Spleen (tissue), 11 donors: ENCODE results near the gene CST11. TPM values are rescaled to one million over a fixed set of nuclear protein-coding genes. Genes with fewer than 3 reads are reported as not detected.

Experiments
- DNase-seq: peaks from one replicate; pipeline ENCODE4 v3.0.0-alpha.2; 2020
- H3K27ac ChIP-seq, 8 donors: fragments of 200-600 bp; sonication (generic) in 7 of 8; 1 replicate in 4 of 8; 2 replicates in 4 of 8; pipeline versions ENCODE4 v1.5.0 to v1.8.0; 2016 to 2021; ENCODE audit warnings: inconsistent platforms in 4 of 8, mild to moderate bottlenecking in 4 of 8, moderate library complexity in 1 of 8
- H3K27me3 ChIP-seq, 7 donors: fragments of 200-600 bp; sonication (generic) in 6 of 7; replicated peaks in 1 of 7; 1 replicate in 4 of 7; 2 replicates in 3 of 7; pipeline versions ENCODE4 v1.5.0 to v1.8.0; 2016 to 2021; ENCODE audit warnings: inconsistent platforms in 3 of 7, mild to moderate bottlenecking in 1 of 7
- H3K36me3 ChIP-seq, 6 donors: fragments of 200-600 bp; sonication (generic) in 5 of 6; 1 replicate in 4 of 6; 2 replicates in 2 of 6; pipeline versions ENCODE4 v1.5.0 to v1.8.0; 2016 to 2021; ENCODE audit warnings: inconsistent platforms in 2 of 6
- H3K4me1 ChIP-seq, 6 donors: fragments of 200-600 bp; sonication (generic) in 5 of 6; 1 replicate in 3 of 6; 2 replicates in 3 of 6; pipeline versions ENCODE4 v1.5.0 to v1.8.0; 2016 to 2021; ENCODE audit warnings: inconsistent platforms in 3 of 6
- H3K4me3 ChIP-seq, 8 donors: fragments of 200-600 bp; sonication (generic) in 7 of 8; 1 replicate in 4 of 8; 2 replicates in 4 of 8; pipeline versions ENCODE4 v1.5.0 to v1.8.0; 2016 to 2021; ENCODE audit warnings: inconsistent platforms in 4 of 8, mild to moderate bottlenecking in 4 of 8, moderate library complexity in 2 of 8
- H3K9me3 ChIP-seq, 8 donors: fragments of 200-600 bp; sonication (generic) in 7 of 8; 1 replicate in 4 of 8; 2 replicates in 4 of 8; pipeline versions ENCODE4 v1.5.0 to v1.8.0; 2016 to 2021; ENCODE audit warnings: inconsistent platforms in 4 of 8
- POLR2A ChIP-seq, 3 donors: fragments of 450-650 bp; IDR thresholded peaks; one replicate each; pipeline ENCODE4 v1.5.1; 2017; ENCODE audit warnings: antibody characterized with exemption in 3 of 3, mild to moderate bottlenecking in 1 of 3
- POLR2AphosphoS5 ChIP-seq, 3 donors: sonication (generic); formaldehyde crosslinking; IDR thresholded peaks; one replicate each; pipeline ENCODE4 v1.5.1; 2017; ENCODE audit warnings: antibody characterized with exemption in 3 of 3
- WGBS, 5 donors: extraction: QIAGEN DNeasy Blood & Tissue Kit in 3 of 5; methylation state at CpG; one replicate each; pipeline versions ENCODE4 v1.1.5 to v1.1.7; 2013 to 2018; 5-methylcytosine and 5-hydroxymethylcytosine counted together
- intact Hi-C: fragments of 100-400 bp; cut with DNase I; formaldehyde crosslinking; loops from one replicate; pipeline ENCODE4 v1.15.0; 2023; ENCODE audit warnings: low total_unique reads
- polyA plus RNA-seq, 3 donors: library from polyadenylated mRNA; stranded (reverse); fragments of 200-250 nt; gene quantifications; one replicate each; pipeline ENCODE4 v1.2.1, GENCODE V29; 2013
- total RNA-seq, 7 donors: library from RNA; depleted of rRNA in 3 of 7; stranded (reverse); fragments of >200 nt in 3 of 7; fragmentation: NEBNext Ultra II Directional in 4 of 7; extraction: Animal tissue kit (Norgen Biotek cat#: 25700) in 4 of 7; gene quantifications; one replicate each; pipeline versions ENCODE4 v1.1.0 to v1.2.1, GENCODE V29; 2016 to 2021
- TF ChIP-seq, protein P1 (sequence below), 11 experiments: fragments of 200-600 bp in 7 of 11; fragments of 450-650 bp in 4 of 11; sonication (generic) in 4 of 11; IDR thresholded peaks in 8 of 11; conservative IDR thresholded peaks in 3 of 11; 1 replicate in 7 of 11; 2 replicates in 4 of 11; pipeline versions ENCODE4 v1.4.0 to v1.8.0; 2016 to 2021; ENCODE audit warnings: antibody characterized with exemption in 11 of 11, inconsistent platforms in 4 of 11, mild to moderate bottlenecking in 1 of 11
- donor health status: healthy with polysubstance abuse.
- donor health status: DM: no; HTN: no; CAD: no; lungs with moderate emphysema.
- donor health status: DM: no; HTN: no; CAD: no.
- donor health status: Bipolar disorder and iron deficiency.
- donor health status: healthy.
- donor health status: DM: no; HTN: no; CAD: no.
- donor health status: DM: yes; HTN: yes; CAD: no.

Gene CST11
- total and polyA plus RNA-seq, 10 donors: not detected

DNA sequence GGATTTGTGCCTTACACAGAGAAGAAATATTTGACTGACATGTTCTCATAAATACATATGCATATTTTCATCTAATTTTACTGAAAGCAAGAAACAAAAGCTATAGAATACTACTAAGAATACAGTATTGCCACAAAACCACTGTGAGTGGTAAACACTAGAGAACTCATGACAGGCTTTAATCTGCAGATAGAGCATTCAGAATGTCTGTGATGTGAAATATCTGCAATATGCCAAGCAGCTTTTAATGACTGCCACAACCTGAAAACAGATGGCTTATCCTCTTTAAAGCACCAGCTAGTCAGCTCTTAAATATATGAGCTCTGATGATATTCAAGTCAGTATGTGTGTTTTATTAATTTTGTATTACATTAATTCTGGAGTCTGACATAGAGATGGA, 34.8 kb downstream of the CST11 start:
- DNase-seq: no peak
- intact Hi-C loops: loop anchor here (5.0 kb wide), 1 partner anchor 51 kb away; no protein-coding TSS in a partner anchor
- H3K36me3 ChIP-seq: no peaks in the 10 kb centered on the region
- TF ChIP-seq, protein P1, sequence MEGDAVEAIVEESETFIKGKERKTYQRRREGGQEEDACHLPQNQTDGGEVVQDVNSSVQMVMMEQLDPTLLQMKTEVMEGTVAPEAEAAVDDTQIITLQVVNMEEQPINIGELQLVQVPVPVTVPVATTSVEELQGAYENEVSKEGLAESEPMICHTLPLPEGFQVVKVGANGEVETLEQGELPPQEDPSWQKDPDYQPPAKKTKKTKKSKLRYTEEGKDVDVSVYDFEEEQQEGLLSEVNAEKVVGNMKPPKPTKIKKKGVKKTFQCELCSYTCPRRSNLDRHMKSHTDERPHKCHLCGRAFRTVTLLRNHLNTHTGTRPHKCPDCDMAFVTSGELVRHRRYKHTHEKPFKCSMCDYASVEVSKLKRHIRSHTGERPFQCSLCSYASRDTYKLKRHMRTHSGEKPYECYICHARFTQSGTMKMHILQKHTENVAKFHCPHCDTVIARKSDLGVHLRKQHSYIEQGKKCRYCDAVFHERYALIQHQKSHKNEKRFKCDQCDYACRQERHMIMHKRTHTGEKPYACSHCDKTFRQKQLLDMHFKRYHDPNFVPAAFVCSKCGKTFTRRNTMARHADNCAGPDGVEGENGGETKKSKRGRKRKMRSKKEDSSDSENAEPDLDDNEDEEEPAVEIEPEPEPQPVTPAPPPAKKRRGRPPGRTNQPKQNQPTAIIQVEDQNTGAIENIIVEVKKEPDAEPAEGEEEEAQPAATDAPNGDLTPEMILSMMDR (IDR thresholded peaks at IDR 0.05 in 8 of 11, conservative IDR thresholded peaks at IDR 0.05 in 3 of 11): no peak
- no peak for TF ChIP-seq POLR2AphosphoS5 (IDR thresholded peaks at IDR 0.05)
- TF ChIP-seq POLR2A (IDR thresholded peaks at IDR 0.05): no peak
- H3K4me1 ChIP-seq: peaks cover 3 to 66% (median 44%) of the 10 kb centered on the region in 6 donors
- no peaks in the 10 kb centered on the region for H3K9me3 ChIP-seq
- H3K27ac ChIP-seq: no peak overlapping the region
- H3K4me3 ChIP-seq: no peak overlapping the region
- H3K27me3 ChIP-seq: no peaks in the 10 kb centered on the region

DNA sequence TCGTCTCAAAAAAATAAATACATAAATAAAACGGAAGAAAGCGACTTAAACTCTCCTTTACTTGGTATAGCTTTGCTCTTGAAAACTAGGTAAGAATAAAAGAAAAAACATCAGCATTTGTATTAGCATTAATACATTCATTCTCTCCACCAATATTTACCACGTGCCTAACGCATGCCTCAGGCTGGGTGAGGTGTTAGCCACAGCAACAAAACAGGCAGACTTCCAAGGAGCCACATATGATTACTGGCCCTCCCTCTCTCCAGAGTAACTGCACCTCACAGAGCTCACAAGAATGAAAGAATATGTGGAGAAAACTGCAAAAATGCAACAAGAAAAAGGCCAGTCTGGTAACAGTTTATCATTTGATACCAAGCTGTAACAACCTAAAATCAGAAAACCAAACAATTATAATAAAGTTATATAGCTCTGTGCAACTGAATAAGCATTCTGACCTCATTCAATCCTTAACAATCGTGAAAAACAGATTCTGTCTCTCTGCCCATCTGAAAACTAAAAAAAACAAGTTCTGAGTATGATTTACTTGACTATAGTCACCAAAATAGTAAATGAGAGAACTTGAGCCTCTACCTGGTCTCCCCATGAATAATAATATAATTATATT, 36.6 kb downstream of the CST11 start:
- Histone ChIP-seq H3K27ac (no peak overlapping the region), H3K4me3 (no peak overlapping the region), H3K4me1 (peaks cover 3 to 73% (median 52%) of the 10 kb centered on the region in 6 donors), H3K27me3 (no peaks in the 10 kb centered on the region), H3K36me3 (no peaks in the 10 kb centered on the region), H3K9me3 (no peaks in the 10 kb centered on the region)
- 72 to 84% (median 82%) methylated on average over 6 of the region's 6 CpGs for WGBS, 5 donors
- intact Hi-C loops: loop anchor here (5.0 kb wide), 1 partner anchor 49 kb away; no protein-coding TSS in a partner anchor
- TF ChIP-seq, protein P1 (IDR thresholded peaks at IDR 0.05 in 8 of 11, conservative IDR thresholded peaks at IDR 0.05 in 3 of 11): no peak
- TF ChIP-seq POLR2AphosphoS5 (IDR thresholded peaks at IDR 0.05): no peak
- no peak for TF ChIP-seq POLR2A (IDR thresholded peaks at IDR 0.05)
- DNase-seq: no peak

DNA sequence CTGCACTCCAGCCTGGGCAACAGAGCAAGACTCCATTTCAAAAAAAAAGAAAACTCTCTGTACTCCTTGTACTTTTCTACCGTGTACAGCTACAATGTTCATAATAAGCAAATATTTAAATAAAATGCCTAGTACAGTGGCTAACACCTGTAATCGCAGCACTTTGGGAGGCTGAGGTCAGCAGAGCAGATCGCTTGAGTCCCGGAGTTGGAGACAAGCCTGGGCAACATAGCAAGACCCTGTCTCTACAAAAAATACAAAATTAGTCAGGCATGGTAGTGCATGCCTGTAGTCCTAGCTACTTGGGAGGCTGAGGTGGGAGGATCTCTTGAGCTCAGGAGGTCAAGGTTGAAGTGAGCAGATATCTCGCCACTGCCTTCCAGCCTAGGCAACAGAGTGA, 37.1 kb downstream of the CST11 start:
- H3K4me3 ChIP-seq: no peak overlapping the region
- H3K36me3 ChIP-seq: no peaks in the 10 kb centered on the region
- DNase-seq: no peak
- intact Hi-C loops: loop anchor here (5.0 kb wide), 1 partner anchor 48 kb away; no protein-coding TSS in a partner anchor
- peaks cover 3 to 77% (median 52%) of the 10 kb centered on the region in 6 donors for H3K4me1 ChIP-seq
- TF ChIP-seq, protein P1 (IDR thresholded peaks at IDR 0.05 in 8 of 11, conservative IDR thresholded peaks at IDR 0.05 in 3 of 11): no peak
- TF ChIP-seq POLR2A (IDR thresholded peaks at IDR 0.05) (no peak), POLR2AphosphoS5 (IDR thresholded peaks at IDR 0.05) (no peak)
- H3K27me3 ChIP-seq: no peaks in the 10 kb centered on the region
- WGBS, 5 donors: 91 to 93% (median 92%) methylated on average over 5 of the region's 5 CpGs
- H3K27ac ChIP-seq: no peak overlapping the region
- no peaks in the 10 kb centered on the region for H3K9me3 ChIP-seq

DNA sequence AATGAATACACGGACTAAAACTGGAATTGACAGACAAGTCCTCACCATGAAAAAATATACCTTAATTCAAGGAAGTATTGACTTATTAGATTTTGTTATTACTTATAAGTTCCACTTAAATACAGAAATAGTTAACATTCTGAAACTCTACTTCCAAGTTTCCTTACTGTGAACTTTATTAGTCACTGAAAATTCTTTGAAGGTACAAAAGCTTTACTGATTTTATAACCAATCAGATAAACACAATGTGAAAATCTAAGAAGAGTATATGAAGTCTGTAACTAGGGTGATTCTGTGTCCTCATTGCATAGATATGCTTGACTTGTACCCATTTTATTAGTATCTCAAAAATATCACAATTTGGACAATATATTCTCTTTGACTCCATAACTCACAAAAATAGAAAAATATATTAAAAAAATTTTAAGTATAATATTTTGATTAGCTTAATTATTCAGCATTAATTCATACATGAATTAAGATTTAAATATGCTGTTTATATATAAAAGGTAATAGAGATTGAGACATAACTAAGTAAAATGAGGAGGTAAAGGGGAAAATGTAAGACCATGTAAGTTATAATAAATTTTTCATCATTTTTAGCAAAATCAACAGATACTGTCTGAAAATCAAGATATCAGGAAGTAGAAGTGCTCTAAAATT, 38.0 kb downstream of the CST11 start:
- no peak overlapping the region for H3K27ac ChIP-seq
- WGBS, 5 donors: 74 to 96% (median 86%) methylated on average over 1 of the region's 1 CpG
- peaks cover 3 to 72% (median 47%) of the 10 kb centered on the region in 6 donors for H3K4me1 ChIP-seq
- no peak for DNase-seq
- H3K36me3 ChIP-seq: no peaks in the 10 kb centered on the region
- TF ChIP-seq POLR2A (IDR thresholded peaks at IDR 0.05): no peak
- TF ChIP-seq POLR2AphosphoS5 (IDR thresholded peaks at IDR 0.05): no peak
- TF ChIP-seq, protein P1 (IDR thresholded peaks at IDR 0.05 in 8 of 11, conservative IDR thresholded peaks at IDR 0.05 in 3 of 11): no peak
- intact Hi-C loops: loop anchor here (5.0 kb wide), 1 partner anchor 47 kb away; no protein-coding TSS in a partner anchor
- no peaks in the 10 kb centered on the region for H3K9me3 ChIP-seq
- no peak overlapping the region for H3K4me3 ChIP-seq
- H3K27me3 ChIP-seq: no peaks in the 10 kb centered on the region
